ENCODE measurements around the gene SUOX. TPM values are rescaled to one million over a fixed set of nuclear protein-coding genes. Genes with fewer than 3 reads are reported as not detected.

The SUOX gene
- total RNA-seq, 1 experiment from 2014 or later: 23.2 TPM

DNA sequence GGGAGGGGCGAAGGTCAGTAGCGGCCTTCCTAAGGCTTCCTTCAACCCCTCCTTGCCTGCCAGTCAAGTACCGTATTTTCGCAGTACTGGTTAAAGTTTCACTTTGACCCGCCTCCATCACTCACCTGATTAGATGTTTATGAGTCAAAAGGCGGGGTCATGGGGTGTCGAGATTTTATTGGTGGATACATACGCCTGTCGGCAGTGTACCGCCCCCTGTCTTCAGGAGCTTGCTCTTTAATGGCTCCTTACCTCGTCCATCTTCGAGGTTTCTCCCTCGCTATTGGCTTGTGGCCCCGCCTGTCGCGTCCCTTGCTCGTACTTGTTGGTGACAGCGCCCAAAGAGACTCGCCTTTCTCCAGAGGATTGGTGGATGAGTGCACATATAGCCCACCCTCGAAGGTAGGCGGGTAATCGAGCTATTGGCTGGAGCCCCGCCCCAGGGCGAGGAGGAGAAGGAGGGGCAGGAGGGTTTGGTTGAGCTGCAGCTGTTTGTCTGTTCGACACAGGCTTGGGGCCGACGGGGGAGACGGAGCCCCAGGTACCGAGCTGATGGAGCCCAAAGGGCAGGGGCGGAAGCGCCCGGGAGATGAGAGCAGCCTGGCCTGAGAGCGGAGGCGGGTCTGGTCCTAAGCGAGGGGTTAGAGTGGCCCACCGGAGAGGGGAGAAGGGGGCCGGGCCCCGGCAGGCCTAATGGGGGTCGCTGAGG, 23.3 kb upstream of the SUOX start, which contains the start of gene RAB5B (continued):
- TF ChIP-seq CDX4 (CRISPR knock-in tag; IDR thresholded peaks at IDR 0.05; ENCODE audit: borderline replicate concordance): no peak
- no peak for TF ChIP-seq MXD4 (CRISPR knock-in tag; IDR thresholded peaks at IDR 0.05; ENCODE audit: borderline replicate concordance)
- no peak for TF ChIP-seq CBFB (CRISPR knock-in tag; IDR thresholded peaks at IDR 0.05; ENCODE audit: low read depth)
- TF ChIP-seq SMAD4 (CRISPR knock-in tag; IDR thresholded peaks at IDR 0.05): no peak
- TF ChIP-seq CREB1 (CRISPR knock-in tag; IDR thresholded peaks at IDR 0.05): no peak
- no peak for TF ChIP-seq ZNF671 (CRISPR knock-in tag; IDR thresholded peaks at IDR 0.05)
- TF ChIP-seq NR3C1 (CRISPR knock-in tag; conservative IDR thresholded peaks at IDR 0.05; ENCODE audit: low read depth): no peak
- TF ChIP-seq, protein P1, sequence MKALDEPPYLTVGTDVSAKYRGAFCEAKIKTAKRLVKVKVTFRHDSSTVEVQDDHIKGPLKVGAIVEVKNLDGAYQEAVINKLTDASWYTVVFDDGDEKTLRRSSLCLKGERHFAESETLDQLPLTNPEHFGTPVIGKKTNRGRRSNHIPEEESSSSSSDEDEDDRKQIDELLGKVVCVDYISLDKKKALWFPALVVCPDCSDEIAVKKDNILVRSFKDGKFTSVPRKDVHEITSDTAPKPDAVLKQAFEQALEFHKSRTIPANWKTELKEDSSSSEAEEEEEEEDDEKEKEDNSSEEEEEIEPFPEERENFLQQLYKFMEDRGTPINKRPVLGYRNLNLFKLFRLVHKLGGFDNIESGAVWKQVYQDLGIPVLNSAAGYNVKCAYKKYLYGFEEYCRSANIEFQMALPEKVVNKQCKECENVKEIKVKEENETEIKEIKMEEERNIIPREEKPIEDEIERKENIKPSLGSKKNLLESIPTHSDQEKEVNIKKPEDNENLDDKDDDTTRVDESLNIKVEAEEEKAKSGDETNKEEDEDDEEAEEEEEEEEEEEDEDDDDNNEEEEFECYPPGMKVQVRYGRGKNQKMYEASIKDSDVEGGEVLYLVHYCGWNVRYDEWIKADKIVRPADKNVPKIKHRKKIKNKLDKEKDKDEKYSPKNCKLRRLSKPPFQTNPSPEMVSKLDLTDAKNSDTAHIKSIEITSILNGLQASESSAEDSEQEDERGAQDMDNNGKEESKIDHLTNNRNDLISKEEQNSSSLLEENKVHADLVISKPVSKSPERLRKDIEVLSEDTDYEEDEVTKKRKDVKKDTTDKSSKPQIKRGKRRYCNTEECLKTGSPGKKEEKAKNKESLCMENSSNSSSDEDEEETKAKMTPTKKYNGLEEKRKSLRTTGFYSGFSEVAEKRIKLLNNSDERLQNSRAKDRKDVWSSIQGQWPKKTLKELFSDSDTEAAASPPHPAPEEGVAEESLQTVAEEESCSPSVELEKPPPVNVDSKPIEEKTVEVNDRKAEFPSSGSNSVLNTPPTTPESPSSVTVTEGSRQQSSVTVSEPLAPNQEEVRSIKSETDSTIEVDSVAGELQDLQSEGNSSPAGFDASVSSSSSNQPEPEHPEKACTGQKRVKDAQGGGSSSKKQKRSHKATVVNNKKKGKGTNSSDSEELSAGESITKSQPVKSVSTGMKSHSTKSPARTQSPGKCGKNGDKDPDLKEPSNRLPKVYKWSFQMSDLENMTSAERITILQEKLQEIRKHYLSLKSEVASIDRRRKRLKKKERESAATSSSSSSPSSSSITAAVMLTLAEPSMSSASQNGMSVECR (CRISPR knock-in tag; IDR thresholded peaks at IDR 0.05; ENCODE audit: borderline replicate concordance): peak; percentile 62; the same call in 1 of the 2 replicates
- TF ChIP-seq, protein P2, sequence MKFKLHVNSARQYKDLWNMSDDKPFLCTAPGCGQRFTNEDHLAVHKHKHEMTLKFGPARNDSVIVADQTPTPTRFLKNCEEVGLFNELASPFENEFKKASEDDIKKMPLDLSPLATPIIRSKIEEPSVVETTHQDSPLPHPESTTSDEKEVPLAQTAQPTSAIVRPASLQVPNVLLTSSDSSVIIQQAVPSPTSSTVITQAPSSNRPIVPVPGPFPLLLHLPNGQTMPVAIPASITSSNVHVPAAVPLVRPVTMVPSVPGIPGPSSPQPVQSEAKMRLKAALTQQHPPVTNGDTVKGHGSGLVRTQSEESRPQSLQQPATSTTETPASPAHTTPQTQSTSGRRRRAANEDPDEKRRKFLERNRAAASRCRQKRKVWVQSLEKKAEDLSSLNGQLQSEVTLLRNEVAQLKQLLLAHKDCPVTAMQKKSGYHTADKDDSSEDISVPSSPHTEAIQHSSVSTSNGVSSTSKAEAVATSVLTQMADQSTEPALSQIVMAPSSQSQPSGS (CRISPR knock-in tag; IDR thresholded peaks at IDR 0.05; ENCODE audit: borderline replicate concordance, low read depth): no peak
- peak; percentile 54; the same call in 1 of the 2 replicates for TF ChIP-seq MAX (CRISPR knock-in tag; IDR thresholded peaks at IDR 0.05)
- peak; percentile 76; the same call in 1 of the 2 replicates for TF ChIP-seq CREM (CRISPR knock-in tag; IDR thresholded peaks at IDR 0.05)
- TF ChIP-seq, protein P3, sequence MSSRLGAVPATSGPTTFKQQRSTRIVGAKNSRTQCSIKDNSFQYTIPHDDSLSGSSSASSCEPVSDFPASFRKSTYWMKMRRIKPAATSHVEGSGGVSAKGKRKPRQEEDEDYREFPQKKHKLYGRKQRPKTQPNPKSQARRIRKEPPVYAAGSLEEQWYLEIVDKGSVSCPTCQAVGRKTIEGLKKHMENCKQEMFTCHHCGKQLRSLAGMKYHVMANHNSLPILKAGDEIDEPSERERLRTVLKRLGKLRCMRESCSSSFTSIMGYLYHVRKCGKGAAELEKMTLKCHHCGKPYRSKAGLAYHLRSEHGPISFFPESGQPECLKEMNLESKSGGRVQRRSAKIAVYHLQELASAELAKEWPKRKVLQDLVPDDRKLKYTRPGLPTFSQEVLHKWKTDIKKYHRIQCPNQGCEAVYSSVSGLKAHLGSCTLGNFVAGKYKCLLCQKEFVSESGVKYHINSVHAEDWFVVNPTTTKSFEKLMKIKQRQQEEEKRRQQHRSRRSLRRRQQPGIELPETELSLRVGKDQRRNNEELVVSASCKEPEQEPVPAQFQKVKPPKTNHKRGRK (CRISPR knock-in tag; IDR thresholded peaks at IDR 0.05; ENCODE audit: borderline replicate concordance): no peak
- TF ChIP-seq, protein P4, sequence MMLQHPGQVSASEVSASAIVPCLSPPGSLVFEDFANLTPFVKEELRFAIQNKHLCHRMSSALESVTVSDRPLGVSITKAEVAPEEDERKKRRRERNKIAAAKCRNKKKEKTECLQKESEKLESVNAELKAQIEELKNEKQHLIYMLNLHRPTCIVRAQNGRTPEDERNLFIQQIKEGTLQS (CRISPR knock-in tag; conservative IDR thresholded peaks at IDR 0.05): no peak

DNA sequence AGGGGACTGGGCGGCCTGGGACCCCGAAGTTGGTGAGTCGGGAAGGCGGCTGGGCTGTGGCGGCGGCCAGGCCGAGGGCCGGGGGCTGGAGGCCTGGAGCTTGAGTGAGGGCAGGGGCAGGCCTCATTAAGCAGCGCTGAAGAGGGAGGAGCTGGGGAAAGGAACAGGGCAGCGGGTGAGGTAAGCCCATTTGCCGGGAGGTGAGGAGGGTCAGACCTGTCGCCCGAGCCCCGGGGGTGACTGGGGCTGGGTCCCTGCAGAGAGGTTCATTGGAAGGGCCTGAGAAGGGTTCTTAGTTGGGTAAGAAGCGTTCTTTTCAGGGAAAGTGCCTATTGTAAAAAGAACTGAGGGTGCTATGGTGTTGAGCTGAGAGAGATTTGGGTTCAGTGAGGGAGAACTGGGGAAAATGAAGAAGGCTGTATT, 22.8 kb upstream of the SUOX start:
- CTCF ChIA-PET: interaction anchor here (0.7 to 2.5 kb wide), 33 partner anchors 11 to 663 kb away, joined by 3 to 32 read pairs (median 5); partner anchors contain the start of genes CD63, DNAJC14, ERBB3 and IKZF4
- Mint-ChIP-seq H3K4me3 (no peak overlapping the region), H3K9me3 (no peaks in the 10 kb centered on the region), H3K27ac (no peak overlapping the region), H3K4me1 (no peaks in the 10 kb centered on the region; the same call in 1 of the 2 replicates), H3K27me3 (ENCODE audit: low read depth) (no peaks in the 10 kb centered on the region), H3K36me3 (peaks cover 36% of the 10 kb centered on the region)
- DNase-seq (ENCODE audit: low spot score): peak; percentile 54
- POLR2A ChIA-PET: interaction anchor here (0.6 to 2.1 kb wide), 24 partner anchors 9 to 1481 kb away, joined by 3 to 22 read pairs (median 5); partner anchors contain the start of genes CD63, DNAJC14, ERBB3 and IKZF4
- ATAC-seq: peak; percentile 8
- TF ChIP-seq KAT7 (CRISPR knock-in tag; IDR thresholded peaks at IDR 0.05; ENCODE audit: borderline replicate concordance) (no peak), IRF1 (CRISPR knock-in tag; IDR thresholded peaks at IDR 0.05) (no peak), TCF7 (CRISPR knock-in tag; IDR thresholded peaks at IDR 0.05; ENCODE audit: low read depth) (no peak), MYBL2 (CRISPR knock-in tag; IDR thresholded peaks at IDR 0.05) (no peak), AFF4 (CRISPR knock-in tag; IDR thresholded peaks at IDR 0.05; ENCODE audit: borderline replicate concordance) (no peak), NR3C1 (CRISPR knock-in tag; conservative IDR thresholded peaks at IDR 0.05; ENCODE audit: low read depth) (no peak), E2F4 (CRISPR knock-in tag; IDR thresholded peaks at IDR 0.05; ENCODE audit: borderline replicate concordance, low read depth) (no peak)
